Measurements from ENCODE around the gene C16orf46. TPM values are rescaled to one million over a fixed set of nuclear protein-coding genes. Genes with fewer than 3 reads are reported as not detected.

C16orf46 gene
- total and polyA plus RNA-seq, 2 of the 13 experiments (the other 11 are each of a cell fraction or from before 2014, with no cell fraction given): 0.38 to 0.55 TPM

- TF ChIP-seq ZNF354B (CRISPR knock-in tag; IDR thresholded peaks at IDR 0.05) (no peak), PTBP1 (IDR thresholded peaks at IDR 0.05; ENCODE audit: low read depth, low read length, poor library complexity, severe bottlenecking) (no peak), POGZ (CRISPR knock-in tag; IDR thresholded peaks at IDR 0.05) (peak; percentile 40; the same call in 1 of the 2 replicates), NKX3-1 (CRISPR knock-in tag; IDR thresholded peaks at IDR 0.05) (peak; percentile 70; the same call in 1 of the 2 replicates), E2F1 (CRISPR knock-in tag; IDR thresholded peaks at IDR 0.05) (peak; percentile 71; the same call in 1 of the 2 replicates), ZNF501 (CRISPR knock-in tag; IDR thresholded peaks at IDR 0.05) (peak; percentile 99), ZNF792 (CRISPR knock-in tag; IDR thresholded peaks at IDR 0.05) (peak; percentile 76; the same call in 1 of the 2 replicates), ZNF333 (CRISPR knock-in tag; IDR thresholded peaks at IDR 0.05; ENCODE audit: borderline replicate concordance) (peak; percentile 85; the same call in 1 of the 2 replicates), SMARCC2 (IDR thresholded peaks at IDR 0.05) (no peak), GMEB2 (CRISPR knock-in tag; IDR thresholded peaks at IDR 0.05; ENCODE audit: low read depth) (0 out of 2 replicates have a peak, but pooled peaks have one; percentile 39), ATF1 (CRISPR knock-in tag; IDR thresholded peaks at IDR 0.05) (peak; percentile 91), KDM5A (IDR thresholded peaks at IDR 0.05; ENCODE audit: borderline replicate concordance, low read length) (peak; percentile 91), XRCC5 (optimal IDR thresholded peaks at IDR 0.05; ENCODE audit: low read length) (peak; percentile 31), CENPT (CRISPR knock-in tag; IDR thresholded peaks at IDR 0.05; ENCODE audit: low read depth) (peak; percentile 84; the same call in 1 of the 2 replicates), ZNF761 (CRISPR knock-in tag; conservative IDR thresholded peaks at IDR 0.05) (peak; percentile 46; the same call in 1 of the 2 replicates), HOXD1 (CRISPR knock-in tag; IDR thresholded peaks at IDR 0.05) (no peak; the same call in 1 of the 2 replicates)
- TF ChIP-seq, protein P1, sequence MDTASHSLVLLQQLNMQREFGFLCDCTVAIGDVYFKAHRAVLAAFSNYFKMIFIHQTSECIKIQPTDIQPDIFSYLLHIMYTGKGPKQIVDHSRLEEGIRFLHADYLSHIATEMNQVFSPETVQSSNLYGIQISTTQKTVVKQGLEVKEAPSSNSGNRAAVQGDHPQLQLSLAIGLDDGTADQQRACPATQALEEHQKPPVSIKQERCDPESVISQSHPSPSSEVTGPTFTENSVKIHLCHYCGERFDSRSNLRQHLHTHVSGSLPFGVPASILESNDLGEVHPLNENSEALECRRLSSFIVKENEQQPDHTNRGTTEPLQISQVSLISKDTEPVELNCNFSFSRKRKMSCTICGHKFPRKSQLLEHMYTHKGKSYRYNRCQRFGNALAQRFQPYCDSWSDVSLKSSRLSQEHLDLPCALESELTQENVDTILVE (CRISPR knock-in tag; IDR thresholded peaks at IDR 0.05): peak; percentile 72; the same call in 1 of the 2 replicates
- TF ChIP-seq, protein P2, sequence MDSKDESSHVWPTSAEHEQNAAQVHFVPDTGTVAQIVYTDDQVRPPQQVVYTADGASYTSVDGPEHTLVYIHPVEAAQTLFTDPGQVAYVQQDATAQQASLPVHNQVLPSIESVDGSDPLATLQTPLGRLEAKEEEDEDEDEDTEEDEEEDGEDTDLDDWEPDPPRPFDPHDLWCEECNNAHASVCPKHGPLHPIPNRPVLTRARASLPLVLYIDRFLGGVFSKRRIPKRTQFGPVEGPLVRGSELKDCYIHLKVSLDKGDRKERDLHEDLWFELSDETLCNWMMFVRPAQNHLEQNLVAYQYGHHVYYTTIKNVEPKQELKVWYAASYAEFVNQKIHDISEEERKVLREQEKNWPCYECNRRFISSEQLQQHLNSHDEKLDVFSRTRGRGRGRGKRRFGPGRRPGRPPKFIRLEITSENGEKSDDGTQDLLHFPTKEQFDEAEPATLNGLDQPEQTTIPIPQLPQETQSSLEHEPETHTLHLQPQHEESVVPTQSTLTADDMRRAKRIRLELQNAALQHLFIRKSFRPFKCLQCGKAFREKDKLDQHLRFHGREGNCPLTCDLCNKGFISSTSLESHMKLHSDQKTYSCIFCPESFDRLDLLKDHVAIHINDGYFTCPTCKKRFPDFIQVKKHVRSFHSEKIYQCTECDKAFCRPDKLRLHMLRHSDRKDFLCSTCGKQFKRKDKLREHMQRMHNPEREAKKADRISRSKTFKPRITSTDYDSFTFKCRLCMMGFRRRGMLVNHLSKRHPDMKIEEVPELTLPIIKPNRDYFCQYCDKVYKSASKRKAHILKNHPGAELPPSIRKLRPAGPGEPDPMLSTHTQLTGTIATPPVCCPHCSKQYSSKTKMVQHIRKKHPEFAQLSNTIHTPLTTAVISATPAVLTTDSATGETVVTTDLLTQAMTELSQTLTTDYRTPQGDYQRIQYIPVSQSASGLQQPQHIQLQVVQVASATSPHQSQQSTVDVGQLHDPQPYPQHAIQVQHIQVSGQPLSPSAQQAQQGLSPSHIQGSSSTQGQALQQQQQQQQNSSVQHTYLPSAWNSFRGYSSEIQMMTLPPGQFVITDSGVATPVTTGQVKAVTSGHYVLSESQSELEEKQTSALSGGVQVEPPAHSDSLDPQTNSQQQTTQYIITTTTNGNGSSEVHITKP (CRISPR knock-in tag; IDR thresholded peaks at IDR 0.05; ENCODE audit: low read depth): no peak; the same call in 1 of the 2 replicates
- TF ChIP-seq, protein P3, sequence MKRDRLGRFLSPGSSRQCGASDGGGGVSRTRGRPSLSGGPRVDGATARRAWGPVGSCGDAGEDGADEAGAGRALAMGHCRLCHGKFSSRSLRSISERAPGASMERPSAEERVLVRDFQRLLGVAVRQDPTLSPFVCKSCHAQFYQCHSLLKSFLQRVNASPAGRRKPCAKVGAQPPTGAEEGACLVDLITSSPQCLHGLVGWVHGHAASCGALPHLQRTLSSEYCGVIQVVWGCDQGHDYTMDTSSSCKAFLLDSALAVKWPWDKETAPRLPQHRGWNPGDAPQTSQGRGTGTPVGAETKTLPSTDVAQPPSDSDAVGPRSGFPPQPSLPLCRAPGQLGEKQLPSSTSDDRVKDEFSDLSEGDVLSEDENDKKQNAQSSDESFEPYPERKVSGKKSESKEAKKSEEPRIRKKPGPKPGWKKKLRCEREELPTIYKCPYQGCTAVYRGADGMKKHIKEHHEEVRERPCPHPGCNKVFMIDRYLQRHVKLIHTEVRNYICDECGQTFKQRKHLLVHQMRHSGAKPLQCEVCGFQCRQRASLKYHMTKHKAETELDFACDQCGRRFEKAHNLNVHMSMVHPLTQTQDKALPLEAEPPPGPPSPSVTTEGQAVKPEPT (CRISPR knock-in tag; IDR thresholded peaks at IDR 0.05; ENCODE audit: low read depth): peak; percentile 89
These were observed at the start of gene C16orf46 (continued) for GRCh38 chr16:81077076-81077940.

All from HepG2 (cell line).